Measurements from ENCODE around the gene LRP2.
"Not testable (repeated sequence)": the region's sequence is repeated elsewhere in the genome, so short reads cannot be mapped to it uniquely, and the experiment has no call there.

Gene LRP2

DNA sequence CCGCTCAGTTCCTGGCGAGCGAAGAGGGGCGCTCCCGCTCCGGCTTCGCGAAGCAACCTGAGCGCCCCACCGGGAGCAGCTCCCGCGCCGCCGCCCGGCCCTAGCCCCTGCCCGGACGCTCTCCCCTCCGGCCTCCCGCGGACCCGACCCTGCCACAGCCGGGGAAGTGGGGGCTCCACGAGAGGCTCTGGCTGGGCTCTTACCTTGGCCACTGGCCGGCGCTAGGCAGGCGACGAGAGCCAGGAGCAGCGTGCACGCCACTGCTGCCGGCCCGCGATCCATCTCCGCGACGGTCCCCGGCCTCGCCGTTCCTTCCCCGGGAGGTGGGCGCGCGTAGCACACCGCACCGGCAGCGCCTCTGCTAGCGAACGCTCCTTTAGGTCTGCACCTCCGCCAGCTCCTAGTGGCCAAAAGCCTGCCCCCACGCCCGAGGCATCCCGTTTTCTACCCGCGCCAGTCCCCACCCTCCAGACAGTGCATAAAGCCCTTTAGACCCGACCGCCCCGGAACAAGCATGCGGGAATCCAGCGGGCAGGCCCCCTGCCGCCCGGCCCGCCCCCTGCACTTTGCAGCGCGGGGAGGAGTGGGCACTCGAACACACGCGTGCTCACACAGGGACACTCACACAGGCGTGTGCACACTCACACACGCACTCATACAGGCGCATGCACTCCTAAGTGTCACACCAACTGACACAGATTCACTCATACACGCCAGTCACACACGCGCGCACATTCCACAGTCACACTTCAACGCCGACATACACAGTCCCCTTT, at the start of gene LRP2:
TSS of gene LRP2 (minus strand) at position 417 of the 776 bp plus-strand sequence. CDS start at position 282, 135 bp downstream.
- DNase-seq (ENCODE audit: low spot score): peak; percentile 23

DNA sequence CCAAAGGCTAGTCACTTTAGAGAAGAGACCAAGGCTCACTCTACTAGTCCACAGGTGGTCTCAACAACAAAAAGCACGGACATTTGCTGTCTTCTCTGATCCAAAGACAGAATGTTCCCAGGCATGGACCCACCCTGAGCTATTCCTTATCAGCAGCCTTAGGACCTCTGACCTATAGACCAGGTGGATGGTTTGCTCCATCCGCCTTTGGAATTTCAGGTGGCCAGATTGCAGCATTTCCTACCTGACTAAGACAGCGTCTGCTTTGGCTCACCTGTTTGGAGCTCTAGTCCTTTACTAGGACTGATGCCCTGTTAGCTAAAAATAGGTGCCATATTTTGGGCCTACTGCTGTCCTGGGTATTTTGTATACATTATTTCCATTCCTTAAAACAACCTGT, 44.6 kb upstream of the LRP2 start:
- no peak for DNase-seq (ENCODE audit: low spot score)

DNA sequence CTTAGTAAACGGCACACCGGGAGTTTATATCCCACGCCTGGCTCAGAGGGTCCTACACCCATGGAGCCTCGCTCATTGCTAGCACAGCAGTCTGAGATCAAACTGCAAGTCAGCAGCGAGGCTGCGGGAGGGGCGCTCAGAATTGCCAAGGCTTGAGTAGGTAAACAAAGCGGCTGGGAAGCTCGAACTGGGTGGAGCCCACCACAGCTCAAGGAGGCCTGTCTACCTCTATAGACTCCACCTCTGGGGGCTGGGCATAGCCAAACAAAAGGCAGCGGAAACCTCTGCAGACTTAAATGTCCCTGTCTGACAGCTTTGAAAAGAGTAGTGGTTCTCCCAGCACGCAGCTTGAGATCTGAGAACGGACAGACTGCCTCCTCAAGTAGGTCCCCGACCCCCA, 37.2 kb upstream of the LRP2 start:
- not testable (repeated sequence) for DNase-seq (ENCODE audit: low spot score)

DNA sequence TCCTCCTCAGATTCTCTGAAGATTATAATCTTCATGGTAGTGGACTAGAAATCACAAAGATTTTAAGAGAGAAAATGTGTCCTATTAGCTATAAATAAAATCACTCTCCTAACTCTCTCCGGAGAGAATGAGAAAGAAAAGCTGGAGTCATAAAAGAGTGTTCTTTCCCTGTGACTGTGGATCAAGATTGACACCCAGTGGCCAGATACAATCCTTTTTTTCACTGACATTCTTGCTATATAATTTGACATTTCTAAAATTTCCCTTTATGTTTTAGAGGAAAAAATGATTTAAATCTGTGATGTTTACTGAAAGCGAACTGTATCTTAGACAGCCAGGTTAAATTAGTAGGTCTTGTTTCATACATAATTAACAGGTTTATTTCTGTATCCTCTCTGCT, 35.4 kb upstream of the LRP2 start:
- DNase-seq (ENCODE audit: low spot score): no peak

DNA sequence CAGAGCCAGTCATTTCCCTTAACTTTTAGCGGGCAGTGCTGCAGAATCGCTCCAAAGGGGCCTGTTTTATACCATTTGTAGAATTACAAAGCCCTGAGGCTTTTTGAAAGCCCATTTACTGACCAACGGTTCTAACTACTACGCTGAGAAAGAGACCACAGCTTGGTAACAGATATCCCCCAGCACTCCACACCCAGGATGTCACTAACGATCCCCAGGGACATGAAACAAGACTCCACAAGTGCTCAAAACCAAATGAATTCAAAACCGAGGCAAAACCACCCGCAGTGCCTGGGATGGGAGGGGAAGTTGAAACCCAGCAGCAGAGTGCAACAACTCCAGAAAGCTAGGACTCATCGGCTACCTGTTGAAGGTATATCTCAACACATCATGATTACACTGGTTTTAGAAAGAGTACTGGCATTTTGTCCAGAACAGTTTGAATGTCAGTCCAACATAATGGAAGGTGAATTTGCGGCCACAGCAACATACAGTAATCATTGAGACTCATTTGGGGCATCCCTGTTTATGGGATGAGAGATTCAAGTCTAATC, 33.6 kb upstream of the LRP2 start:
- DNase-seq (ENCODE audit: low spot score): no peak

DNA sequence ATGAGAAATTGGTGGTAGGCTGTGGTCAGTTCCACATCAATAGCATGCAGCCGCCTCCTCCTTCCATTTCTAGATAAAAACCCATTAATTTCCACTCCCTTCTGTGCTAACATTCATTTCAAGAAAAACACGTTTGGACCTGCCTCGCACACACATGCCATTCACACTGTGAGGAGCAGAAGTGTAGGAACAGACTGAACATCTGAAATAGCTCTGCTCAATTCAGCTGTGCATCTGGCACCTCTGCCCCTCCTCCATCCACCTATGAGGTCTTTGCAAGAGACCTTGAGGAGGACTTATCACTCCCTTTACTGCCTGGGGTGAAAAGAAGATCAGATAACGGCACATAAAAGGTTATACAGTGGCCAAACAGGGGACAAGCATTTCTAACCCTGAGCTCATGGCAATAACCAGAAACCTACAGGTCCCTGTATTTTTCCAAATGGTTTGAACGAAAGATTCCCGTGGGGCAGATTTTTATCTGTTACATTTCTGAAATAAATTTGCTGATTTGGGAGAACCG, 30.8 kb upstream of the LRP2 start:
- DNase-seq (ENCODE audit: low spot score): no peak

DNA sequence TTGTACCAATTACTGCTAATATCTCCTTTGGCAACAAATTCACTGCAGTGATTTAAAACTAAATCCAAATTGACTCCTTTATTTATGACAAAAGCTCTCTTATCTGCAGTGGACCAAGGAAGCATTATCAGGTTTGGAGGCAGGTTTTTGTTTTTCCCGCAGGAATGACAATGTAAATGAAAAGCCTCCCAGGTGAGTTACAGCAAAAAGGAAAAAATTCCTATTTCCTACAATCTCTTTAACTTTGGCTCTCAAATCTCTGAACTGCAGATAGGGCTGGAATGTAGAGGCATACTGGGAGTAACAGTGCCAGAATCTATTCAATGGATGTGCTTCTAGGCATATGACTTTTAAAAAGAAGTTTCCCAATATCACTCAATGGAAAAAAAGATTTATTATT, 28.9 kb upstream of the LRP2 start:
- no peak for DNase-seq (ENCODE audit: low spot score)

DNA sequence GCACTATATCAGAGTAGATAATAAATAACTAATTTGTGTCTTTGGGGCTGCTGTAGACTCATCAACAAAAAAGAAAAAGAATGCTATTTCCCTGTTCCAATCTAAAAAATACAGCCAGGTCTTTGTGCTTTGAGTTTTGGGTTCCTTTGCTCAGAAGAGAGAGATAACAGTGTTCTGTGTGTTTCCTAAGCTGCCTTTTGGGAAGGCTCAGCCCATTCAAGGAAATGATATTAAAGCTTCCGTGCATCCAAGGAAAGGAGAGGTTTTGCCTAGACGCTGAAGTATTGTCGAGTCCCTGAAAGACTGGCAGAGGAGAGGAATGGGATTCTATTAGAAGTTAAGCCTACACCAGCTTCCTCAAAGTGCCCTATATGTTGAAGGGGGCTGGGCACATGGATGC, 25.8 kb upstream of the LRP2 start:
- no peak for DNase-seq (ENCODE audit: low spot score)

DNA sequence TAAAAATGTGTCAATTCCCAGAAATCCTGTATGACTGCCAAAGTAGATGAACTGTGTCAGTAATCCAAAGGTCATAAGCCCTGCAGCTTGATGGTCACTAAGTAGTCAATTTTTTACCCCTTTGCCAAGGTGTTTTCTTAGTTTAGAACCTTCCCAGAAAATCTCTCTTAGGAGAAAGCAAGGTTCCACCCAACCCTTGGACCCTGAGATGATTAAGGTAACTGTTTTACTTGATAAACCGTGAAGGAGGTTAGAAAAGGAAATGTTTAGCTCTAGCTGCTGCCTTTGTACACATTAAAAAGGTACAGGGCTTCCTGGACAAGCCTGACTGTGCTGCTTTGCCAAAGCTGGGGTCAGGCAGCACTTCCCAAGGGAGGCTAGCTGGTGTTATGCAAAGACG, 24.4 kb upstream of the LRP2 start:
- DNase-seq (ENCODE audit: low spot score): no peak

DNA sequence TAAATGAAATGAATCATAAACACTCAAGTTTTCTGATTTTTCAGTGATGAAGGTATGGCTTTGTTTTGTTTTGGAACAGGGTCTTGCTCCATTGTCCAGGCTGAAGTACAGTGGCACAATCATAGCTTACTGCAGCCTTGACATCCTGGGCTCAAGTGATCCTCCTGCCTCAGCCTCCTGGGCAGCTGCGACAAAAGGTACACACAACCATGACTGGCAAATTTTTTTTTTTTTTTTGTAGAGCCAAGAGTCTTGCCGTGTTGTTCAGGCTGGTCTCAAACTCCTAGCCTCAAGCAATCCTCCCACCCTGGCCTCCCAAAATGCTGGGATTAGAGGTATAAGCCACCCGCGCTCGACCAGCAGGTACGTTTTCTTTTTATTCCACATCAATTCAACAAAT, 22.5 kb upstream of the LRP2 start:
- no peak for DNase-seq (ENCODE audit: low spot score)

DNA sequence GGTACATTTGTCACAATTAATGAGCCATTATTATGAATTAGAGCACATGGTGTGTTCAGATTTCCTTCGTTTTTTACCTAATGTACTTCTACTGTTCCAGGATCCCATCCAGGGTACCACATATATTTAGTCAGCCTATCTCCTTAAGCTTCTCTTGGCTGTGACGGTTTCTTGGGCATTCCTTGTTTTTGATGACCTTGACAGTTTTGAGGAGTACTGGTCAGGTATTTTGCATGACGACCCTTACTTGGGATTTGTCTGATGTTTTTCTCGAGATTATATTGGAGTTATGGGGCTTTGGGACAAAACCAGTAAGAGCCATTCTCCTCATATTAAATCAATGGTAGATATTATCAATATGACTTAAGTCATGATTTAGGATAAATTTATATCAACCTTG, 10.2 kb upstream of the LRP2 start:
- no peak for DNase-seq (ENCODE audit: low spot score)

DNA sequence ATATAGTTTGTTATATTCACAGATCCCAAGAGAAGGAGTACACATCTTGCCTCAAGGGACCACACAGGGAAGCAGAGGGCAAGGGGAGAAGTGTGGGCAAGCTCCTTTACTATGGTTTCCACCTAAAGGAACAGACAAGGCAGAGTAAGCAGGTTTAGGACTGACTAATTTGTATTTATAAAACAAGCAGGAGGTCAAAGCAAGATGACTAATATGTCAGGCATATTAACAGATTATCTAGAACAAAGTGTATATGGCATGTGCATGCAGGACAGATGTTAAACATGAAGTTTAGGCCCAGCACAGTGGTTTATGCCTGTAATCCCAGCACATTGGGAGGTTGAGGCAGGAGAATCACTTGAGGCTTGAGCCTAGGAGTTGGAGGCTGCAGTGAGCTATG, 3.7 kb upstream of the LRP2 start:
- peak; percentile 13 for DNase-seq (ENCODE audit: low spot score)

DNA sequence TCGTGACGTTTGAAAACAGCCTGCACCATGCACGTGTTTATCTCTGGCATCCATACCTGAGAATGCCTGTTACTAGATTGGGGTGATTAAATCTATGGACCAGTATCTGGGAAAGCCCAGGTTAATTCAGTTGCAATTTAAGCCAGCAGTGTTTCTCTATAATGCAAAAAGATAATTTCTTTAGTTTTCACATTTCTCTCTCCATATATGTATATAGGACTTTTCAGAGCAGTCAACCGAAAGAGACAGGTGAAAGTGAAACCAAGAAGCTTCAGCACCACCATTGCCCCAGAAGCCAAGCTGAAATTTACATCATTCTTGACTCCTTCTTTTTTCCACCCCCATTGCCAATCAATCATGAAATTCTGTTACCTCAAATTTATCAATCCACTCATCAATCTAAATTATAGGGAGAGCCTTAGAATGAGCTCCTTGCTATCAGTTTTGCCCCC, 2.7 kb upstream of the LRP2 start:
- DNase-seq (ENCODE audit: low spot score): no peak

DNA sequence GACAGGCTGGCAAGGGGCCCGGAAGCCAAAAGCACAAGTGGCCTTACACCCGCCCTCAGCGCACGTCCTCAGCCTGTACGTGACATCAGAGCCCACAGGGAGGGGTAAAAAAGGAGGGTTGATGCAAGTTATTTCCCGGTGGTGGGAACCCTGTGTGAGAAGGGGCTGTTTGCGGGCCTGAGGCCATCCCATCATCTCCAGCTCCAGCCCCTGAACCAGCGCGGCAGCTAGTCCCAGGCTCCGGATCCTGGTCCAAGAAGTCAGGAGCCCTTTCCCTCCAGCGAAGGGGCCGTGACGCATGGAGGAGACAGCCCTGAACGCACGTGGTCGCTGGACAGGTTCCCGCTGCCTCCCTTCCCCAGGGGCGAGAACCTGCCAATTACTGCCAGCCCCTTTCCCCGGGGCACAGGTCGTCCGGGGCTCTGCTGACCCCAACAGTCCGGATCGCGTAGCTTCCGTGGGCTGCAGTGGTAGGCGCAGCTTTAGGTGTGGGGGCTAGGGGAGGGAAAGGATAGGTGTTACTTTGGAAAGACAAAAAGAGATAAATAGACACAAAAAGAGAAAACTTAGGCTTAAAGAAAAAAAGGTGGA, 1.3 kb upstream of the LRP2 start:
- DNase-seq (ENCODE audit: low spot score): peak; percentile 41

DNA sequence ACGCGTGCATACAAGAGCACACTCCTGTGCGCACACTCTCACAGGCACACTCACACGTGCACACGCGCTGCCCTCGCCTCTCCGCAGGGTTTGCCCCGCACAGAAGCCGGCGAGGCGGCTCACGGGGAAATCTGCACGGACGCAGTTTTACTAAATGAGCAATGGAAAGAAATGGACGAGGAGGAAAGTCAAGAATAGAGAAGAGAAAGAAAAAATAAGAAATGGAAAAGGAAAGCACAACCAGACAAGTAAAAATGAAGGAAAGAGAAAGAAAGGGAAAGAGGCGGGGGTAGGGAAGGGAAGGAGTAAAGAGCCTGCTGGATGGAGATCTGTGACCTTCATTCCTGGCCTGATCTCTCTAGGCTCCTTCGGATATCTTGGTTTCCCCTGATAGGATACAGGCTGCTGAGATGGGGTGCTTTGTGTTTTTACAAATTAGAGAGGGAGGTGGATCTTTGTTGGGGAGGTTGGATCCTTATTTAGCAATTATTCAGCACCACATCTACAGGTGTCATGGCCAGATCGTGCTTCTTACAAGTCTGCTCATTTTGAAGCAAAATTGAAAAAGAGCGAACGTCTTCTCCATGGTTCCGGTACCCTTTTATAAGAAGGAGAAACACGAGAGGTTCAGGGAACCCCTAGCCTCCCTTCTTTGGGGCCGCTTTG, 693 bp upstream of the LRP2 start:
- peak; percentile 13 for DNase-seq (ENCODE audit: low spot score)

DNA sequence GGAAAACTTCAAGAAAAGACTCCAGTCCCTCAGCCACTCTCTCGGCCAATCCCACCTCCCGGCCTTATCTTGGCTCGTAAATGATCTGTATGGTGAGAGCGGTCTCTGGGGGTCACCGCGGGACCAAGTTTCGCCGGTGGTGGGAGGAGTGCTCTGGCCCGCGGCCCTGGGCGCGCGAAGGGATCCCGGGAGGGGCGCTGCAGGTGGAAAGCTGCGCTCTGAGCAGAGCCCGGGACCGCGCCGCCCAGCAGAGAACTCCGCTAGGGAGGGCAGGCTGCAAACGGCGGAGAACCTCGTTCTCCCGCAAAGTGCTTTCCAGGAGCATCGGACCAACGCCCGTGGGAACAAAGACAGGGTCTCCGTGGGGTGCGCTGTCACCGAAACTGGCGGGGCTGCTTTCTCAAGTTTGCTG, 622 bp downstream of the LRP2 start:
- DNase-seq (ENCODE audit: low spot score): peak; percentile 29

DNA sequence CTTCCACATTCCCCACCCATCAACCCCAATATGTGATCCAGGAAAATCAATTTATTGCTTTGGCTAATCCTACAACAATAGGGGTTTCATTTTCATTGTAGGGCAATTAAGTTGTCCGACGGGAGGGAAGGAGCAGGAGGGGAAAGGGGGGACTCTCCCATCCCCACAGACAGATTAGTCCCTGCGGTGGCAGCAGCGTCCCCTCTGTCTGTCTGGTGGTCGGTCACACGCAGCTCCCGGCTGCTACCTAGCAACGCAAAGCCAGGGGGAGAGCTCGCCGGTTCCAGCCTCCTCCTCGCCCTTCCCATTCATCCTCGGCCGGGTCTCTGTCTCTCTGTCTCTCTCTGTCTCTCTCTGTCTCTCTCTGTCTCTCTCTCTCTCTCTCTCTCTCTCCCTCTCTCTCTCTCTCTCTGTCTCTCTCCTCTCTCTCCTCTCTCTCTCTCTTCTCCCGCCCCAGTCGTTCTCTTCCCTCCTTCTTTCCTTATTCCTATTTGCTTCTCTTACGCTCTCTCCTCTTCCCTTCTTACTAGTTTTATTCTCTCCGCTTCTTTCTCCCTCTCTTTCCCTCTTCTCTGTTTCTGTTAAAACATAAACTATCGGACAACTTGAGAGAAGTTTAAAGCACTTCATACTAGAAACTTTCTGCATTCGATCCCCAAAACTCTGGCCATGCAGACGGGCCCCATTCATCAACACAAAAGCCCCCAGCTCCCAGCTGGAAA, 1.2 kb downstream of the LRP2 start:
- DNase-seq (ENCODE audit: low spot score): peak; percentile 9

DNA sequence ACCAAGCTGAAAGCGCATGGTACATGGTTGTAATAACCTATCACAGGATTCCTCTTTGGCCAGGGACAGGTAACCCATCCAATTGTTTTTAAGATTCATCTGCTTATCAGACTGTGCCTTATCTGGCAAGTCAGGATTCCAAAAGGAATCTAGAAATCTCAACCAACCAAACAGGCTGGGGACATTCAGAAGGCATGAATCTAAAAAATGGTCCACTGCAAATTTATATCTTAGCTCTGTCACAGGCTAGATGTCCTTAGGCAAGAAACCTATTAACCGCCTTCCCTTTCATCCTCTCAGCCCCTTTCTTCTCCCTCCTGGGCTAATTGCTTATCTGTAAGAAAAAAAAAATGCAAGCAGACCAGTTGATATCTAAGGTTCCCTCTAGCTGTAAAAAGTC, 4.3 kb downstream of the LRP2 start:
- no peak for DNase-seq (ENCODE audit: low spot score)

DNA sequence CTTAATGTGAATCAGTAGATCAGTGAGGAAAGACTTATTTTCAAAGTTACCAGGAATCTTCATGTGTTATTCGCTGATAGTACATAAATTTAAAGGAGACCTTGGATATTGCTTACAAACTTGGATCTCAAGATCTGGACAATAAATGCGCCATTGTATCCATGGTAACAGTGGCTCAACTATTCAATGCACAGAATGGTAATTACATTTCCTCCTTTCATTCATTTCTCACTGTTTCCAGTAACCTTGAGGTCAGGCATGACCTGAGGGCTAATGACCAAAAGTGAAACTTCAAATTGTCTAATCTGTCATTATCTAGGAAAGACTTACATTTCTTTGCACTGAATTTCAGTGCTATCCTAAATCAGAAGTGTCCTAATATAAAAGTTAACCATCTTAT, 8.1 kb downstream of the LRP2 start:
- no peak for DNase-seq (ENCODE audit: low spot score)

DNA sequence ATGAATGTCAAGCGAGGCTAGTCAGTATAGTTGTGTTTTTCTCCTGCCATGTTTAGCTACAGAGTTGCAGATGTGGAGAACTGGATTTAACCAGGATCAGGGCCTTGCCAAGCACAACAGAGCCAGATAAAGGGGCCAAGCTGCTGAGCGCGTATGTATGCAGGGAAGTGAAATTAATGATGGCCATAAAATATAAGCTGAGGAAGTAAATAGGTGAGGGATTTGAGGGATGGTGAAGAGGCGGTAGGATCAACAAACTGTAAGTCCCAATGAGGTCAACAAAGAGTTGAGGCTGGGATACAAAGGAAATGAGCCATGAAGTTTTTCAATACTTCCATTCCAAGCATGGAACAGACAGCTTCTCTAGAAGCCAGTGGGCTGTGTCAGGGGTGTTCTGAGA, 10.6 kb downstream of the LRP2 start:
- DNase-seq (ENCODE audit: low spot score): no peak

DNA sequence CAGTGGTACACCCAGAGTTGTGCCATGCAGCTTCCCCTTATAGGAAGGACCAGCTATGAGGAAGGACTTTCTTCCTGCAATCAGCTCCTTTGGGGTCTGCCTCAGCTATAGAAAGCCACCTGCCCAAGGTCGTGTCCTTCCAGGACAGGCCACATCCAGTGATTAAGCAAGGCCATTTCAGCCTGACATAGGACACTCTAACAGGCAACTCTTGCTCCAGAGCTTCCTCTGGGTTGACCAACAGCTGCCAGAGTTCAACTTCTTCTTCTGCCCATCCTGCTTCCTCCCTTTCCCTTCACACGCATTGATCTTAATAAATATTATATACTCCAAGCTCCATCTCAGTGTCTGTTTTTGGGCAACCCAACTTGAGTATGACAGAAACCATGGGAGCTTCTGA, 12.8 kb downstream of the LRP2 start:
- DNase-seq (ENCODE audit: low spot score): no peak
